ENCODE data around the gene FAM83G. TPM values are rescaled to one million over a fixed set of nuclear protein-coding genes. Genes with fewer than 3 reads are reported as not detected.

FAM83G gene
- total and polyA plus RNA-seq, 2 donors (not counting 3 experiments of a cell fraction or from before 2014, with no cell fraction given): 7.0 to 10.9 TPM

DNA sequence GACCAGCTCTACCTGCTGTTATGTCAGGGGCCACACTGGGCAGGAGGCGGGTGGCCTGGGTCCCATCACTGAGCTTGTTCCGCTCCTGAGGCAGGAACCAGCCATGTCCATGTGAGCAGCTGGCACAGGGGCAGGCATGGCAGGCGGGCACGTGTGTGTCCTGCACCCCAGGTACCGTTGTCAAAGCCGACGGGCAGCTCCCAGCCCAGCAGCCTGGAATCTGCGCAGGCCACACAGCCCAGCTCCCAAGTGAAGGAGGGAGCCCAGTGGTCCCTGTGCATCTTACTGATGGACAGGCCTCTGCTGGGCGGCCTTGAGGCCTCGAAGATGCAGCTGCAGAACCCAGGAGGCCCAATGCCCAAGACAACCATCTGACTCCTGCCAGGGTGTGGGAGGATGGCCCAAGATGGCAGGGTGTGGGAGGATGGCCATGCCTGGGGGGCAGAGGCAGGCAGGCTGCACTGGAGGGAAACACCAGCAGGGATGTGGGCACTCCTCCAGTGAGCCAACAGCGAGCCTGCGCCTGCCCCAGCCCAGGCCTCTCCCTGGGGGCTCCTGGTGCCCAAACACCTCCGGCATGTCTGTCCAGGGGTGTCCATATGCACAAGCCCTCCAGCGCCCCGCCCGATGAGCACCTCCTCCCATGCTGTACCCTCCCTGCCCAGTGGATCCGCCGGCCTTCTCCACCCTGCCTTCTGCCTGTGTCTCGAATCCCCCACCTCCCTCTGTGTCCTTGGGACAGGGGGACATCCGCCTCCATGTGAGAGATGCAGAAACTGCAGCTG is 12.8 kb downstream of the FAM83G start:
- H3K36me3 ChIP-seq (ENCODE audit: control insufficient read depth in 2 of 2, extremely low read depth in 1 of 2, insufficient read depth in 2 of 2, low read length in 2 of 2): no peaks in the 10 kb centered on the region
- TF ChIP-seq MYC (IDR thresholded peaks at IDR 0.05; ENCODE audit: low read depth, low read length) (no peak), EZH2 (IDR thresholded peaks at IDR 0.05; ENCODE audit: borderline replicate concordance, low read depth, low read length, severe bottlenecking) (no peak), POLR2AphosphoS5 (IDR thresholded peaks at IDR 0.05; ENCODE audit: insufficient read depth, low read depth, low read length) (no peak), JUN (IDR thresholded peaks at IDR 0.05; ENCODE audit: borderline replicate concordance, insufficient read depth, insufficient read length, low read depth) (no peak), FOS (IDR thresholded peaks at IDR 0.05; ENCODE audit: borderline replicate concordance, insufficient read depth, low read length) (no peak), POLR2A (IDR thresholded peaks at IDR 0.05; ENCODE audit: low read depth, low read length) (no peak), GATA2 (IDR thresholded peaks at IDR 0.05; ENCODE audit: insufficient read depth, insufficient read length, low read depth, low read length) (no peak)
- TF ChIP-seq, protein P1, sequence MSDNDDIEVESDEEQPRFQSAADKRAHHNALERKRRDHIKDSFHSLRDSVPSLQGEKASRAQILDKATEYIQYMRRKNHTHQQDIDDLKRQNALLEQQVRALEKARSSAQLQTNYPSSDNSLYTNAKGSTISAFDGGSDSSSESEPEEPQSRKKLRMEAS (IDR thresholded peaks at IDR 0.05; ENCODE audit: insufficient read depth, insufficient read length): no peak
- H3K27ac ChIP-seq (ENCODE audit: insufficient read depth, low read depth, low read length): no peak overlapping the region
- H2AFZ ChIP-seq (ENCODE audit: low read depth, low read length): no peak overlapping the region
- ChIA-PET CTCF (interaction anchor here (1.5 kb wide), 1 partner anchor 31 kb away, joined by 8 read pairs; no protein-coding TSS in a partner anchor), POLR2A (no interaction called here)
- H3K9me3 ChIP-seq (replicated peaks; ENCODE audit: control insufficient read depth, insufficient read depth, low read length): no peaks in the 10 kb centered on the region
- dilution Hi-C loops (cut with MboI; ENCODE audit: extremely low pct_ligation_motif_present, low sequenced_read_pairs) (no loop called here), intact Hi-C loops (cut with micrococcal nuclease) (no loop called here)
- H4K20me1 ChIP-seq (replicated peaks; ENCODE audit: control insufficient read depth, extremely low read depth, insufficient read depth, low read length): no peaks in the 10 kb centered on the region
- H3K4me1 ChIP-seq (ENCODE audit: control insufficient read depth, extremely low read depth, insufficient read depth, low read length): no peaks in the 10 kb centered on the region
- peaks cover 26% of the 10 kb centered on the region for H3K79me2 ChIP-seq (ENCODE audit: control insufficient read depth, insufficient read depth, low read length)
- BruUV-seq (replicated peaks): no TSS peak
- no peak overlapping the region for H3K9ac ChIP-seq (replicated peaks; ENCODE audit: extremely low read depth, insufficient read depth, low read length)
- FAIRE-seq: no peak
- no peaks in the 10 kb centered on the region for H3K9me1 ChIP-seq (replicated peaks; ENCODE audit: control insufficient read depth, extremely low read depth, insufficient read depth, low read length)
- no peak for DNase-seq (ENCODE audit: low read depth, low spot score)
- H3K27me3 ChIP-seq (ENCODE audit: control insufficient read depth in 2 of 2, insufficient read depth in 2 of 2, low read length in 2 of 2): no peaks in the 10 kb centered on the region
- no peak overlapping the region for H3K4me3 ChIP-seq (replicated peaks in 1 of 3; ENCODE audit: insufficient read depth in 1 of 3, low read depth in 1 of 3, low read length in 3 of 3)
- no peak overlapping the region for H3K4me2 ChIP-seq (ENCODE audit: insufficient read depth, low read length)

All from endothelial cell of umbilical vein (primary cell).